Measurements from ENCODE around the gene FXYD1.

DNA sequence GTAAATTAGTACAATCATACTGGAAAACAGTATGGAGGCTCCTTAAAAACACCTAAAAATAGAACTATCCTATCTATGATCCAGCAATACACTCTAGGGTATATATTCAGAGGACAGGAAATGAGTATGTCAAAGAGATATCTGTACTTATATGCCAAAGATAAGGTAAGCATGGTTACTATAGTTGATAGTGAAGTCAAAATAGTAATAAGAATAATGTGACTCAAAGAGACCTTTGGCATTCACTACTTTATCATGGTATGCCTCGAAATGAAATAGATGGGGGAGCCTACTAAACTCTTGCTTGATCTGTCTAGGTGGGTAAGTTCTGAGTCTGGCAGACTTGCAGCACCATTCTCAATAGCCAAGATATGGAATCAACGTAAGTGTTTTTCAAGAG, 46.3 kb downstream of the FXYD1 start:
- no peak for TF ChIP-seq POLR2A (IDR thresholded peaks at IDR 0.05; ENCODE audit: low read depth, low read length)
- TF ChIP-seq POLR2AphosphoS5 (IDR thresholded peaks at IDR 0.05; ENCODE audit: low read depth, low read length): no peak
- no peak for TF ChIP-seq SPI1 (IDR thresholded peaks at IDR 0.05; ENCODE audit: low read depth, low read length)
- TF ChIP-seq TAF1 (IDR thresholded peaks at IDR 0.05; ENCODE audit: low read depth, low read length): no peak
- no peak for TF ChIP-seq PAX5 (IDR thresholded peaks at IDR 0.05; ENCODE audit: insufficient read depth, low read length, severe bottlenecking)
- no peak for TF ChIP-seq POU2F2 (IDR thresholded peaks at IDR 0.05; ENCODE audit: low read depth, low read length)

Data from GM12891 (cell line).